ENCODE data around the gene NDP.

NDP gene

GRCh38 chrX:43973249-43974099 is at the start of gene NDP:
Gene NDP, minus strand, starts transcription at chrX:43973390. Its CDS starts 14,745 bp downstream, at chrX:43958645.
- no peak for DNase-seq

GRCh38 chrX:44022964-44023363 is 49.8 kb upstream of the NDP start:
- no peak for DNase-seq

- DNase-seq, result no peak
These were observed 47.5 kb upstream of the NDP start for GRCh38 chrX:44020693-44021092.

GRCh38 chrX:44019911-44020310 is 46.7 kb upstream of the NDP start:
- DNase-seq, result no peak

GRCh38 chrX:44017676-44018075 is 44.5 kb upstream of the NDP start:
- DNase-seq, result no peak

- DNase-seq, result no peak
These were observed 43.7 kb upstream of the NDP start for GRCh38 chrX:44016906-44017305.

- no peak for DNase-seq
These were observed 39.4 kb upstream of the NDP start for GRCh38 chrX:44012484-44013096.

GRCh38 chrX:44011506-44011905 is 38.3 kb upstream of the NDP start:
- DNase-seq, result no peak

- no peak for DNase-seq
These were observed 37.4 kb upstream of the NDP start for GRCh38 chrX:44010626-44011025.

- DNase-seq, result no peak
These were observed 32.9 kb upstream of the NDP start for GRCh38 chrX:44006081-44006480.

- DNase-seq, result no peak
These were observed 30.8 kb upstream of the NDP start for GRCh38 chrX:44003975-44004374.

GRCh38 chrX:44002567-44002966 is 29.4 kb upstream of the NDP start:
- no peak for DNase-seq

- DNase-seq, result no peak
These were observed 25.2 kb upstream of the NDP start for GRCh38 chrX:43998374-43998773.

GRCh38 chrX:43996491-43996890 is 23.3 kb upstream of the NDP start:
- DNase-seq, result no peak

GRCh38 chrX:43986083-43986482 is 12.9 kb upstream of the NDP start:
- no peak for DNase-seq

GRCh38 chrX:43985511-43985910 is 12.3 kb upstream of the NDP start:
- DNase-seq, result no peak

- no peak for DNase-seq
These were observed 5.0 kb upstream of the NDP start for GRCh38 chrX:43978226-43978625.

GRCh38 chrX:43976205-43976604 is 3.0 kb upstream of the NDP start:
- no peak for DNase-seq

- no peak for DNase-seq
These were observed 2.6 kb upstream of the NDP start for GRCh38 chrX:43975796-43976195.

GRCh38 chrX:43974741-43975465 is 1.7 kb upstream of the NDP start:
- no peak for DNase-seq

GRCh38 chrX:43974100-43974475 is 898 bp upstream of the NDP start:
- DNase-seq, result no peak

- DNase-seq, result no peak
These were observed 926 bp downstream of the NDP start for GRCh38 chrX:43971966-43972961.

GRCh38 chrX:43970528-43970927 is 2.7 kb downstream of the NDP start:
- DNase-seq, result no peak

Data from NCI-H187 treated with DMSO at 0.1 percent for 48 hours (cell line).